ENCODE results near the gene SPHK2.

DNA sequence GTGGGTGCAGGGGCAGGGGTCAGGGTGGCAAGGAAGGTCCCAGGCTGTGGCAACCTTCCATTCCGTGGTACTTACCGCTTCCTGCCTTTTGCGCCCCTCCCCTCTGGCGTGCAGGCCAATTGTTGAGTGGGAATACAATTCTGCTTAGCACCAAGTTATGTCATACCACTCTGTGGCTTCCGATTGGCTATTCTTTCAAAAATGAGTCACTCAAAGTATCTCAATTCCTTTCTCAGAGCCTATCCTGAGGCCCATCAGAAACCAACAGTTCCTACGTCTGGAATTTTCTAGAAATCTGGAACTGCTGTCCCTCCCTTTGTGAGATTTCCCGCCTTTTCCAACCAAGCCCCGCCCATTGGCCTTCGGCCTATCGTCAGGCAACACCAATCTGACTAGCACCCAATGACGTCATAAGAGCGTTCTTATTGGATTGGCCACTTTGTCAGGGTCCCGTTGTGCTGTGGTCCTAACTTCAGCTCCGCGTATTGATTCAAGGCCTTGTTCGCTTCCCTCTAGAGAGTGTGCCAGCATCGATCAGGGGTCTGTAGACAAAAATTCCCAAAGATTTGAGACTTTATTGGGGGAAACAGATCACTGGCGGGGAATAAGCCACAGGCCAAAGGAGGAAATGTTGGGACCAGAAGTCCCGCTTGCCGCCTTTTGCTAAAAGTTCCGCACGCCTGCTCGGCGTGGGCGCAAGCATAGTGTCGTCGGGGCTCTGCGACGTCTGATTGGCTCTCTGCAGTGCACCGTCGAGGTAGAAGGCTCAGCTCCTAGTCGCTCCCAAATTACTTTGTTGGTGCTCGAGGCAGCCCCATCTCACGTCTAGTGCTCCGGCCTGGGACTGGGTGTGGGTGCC is 41.8 kb downstream of the SPHK2 start:
- TF ChIP-seq CTCF (IDR thresholded peaks at IDR 0.05; ENCODE audit: low read depth, low read length, poor library complexity, severe bottlenecking) (no peak), EZH2phosphoT487 (IDR thresholded peaks at IDR 0.05; ENCODE audit: borderline replicate concordance, low read length) (no peak)

All from DOHH2 (cell line).